Fibroblast of peridontal ligament (primary cell): Measurements from ENCODE around the gene ELOVL1.

Source experiments
- DNase-seq: peaks from one replicate; pipeline ENCODE4 v3.0.0-alpha.2; 2010; ENCODE audit errors: extremely low read depth

ELOVL1 gene

GRCh38 chr1:43354936-43355335 lies 12.9 kb downstream of the ELOVL1 start:
- peak; percentile 41 for DNase-seq

DNA sequence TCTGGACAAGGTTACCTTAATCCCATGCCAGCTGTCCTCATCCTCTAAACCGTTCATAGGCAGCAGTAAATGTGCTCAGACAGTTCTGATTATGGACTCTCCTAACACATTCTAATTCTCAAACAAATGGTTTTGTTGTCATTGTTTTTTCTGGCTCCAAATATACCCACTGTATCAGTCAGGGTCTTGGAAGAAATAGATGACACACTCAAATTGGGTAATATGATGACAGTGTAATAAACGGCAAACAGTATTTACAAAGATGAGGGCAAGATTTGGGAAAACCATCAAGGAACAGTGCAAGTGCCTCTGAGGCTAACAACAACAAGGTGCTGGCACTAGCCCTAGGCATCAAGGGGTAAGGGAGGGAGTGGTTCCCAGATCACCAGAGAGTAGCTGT lies 13.3 kb downstream of the ELOVL1 start:
- no peak for DNase-seq

GRCh38 chr1:43352881-43353280 lies 14.9 kb downstream of the ELOVL1 start:
- no peak for DNase-seq

GRCh38 chr1:43352351-43352705 lies 15.5 kb downstream of the ELOVL1 start:
- no peak for DNase-seq

DNA sequence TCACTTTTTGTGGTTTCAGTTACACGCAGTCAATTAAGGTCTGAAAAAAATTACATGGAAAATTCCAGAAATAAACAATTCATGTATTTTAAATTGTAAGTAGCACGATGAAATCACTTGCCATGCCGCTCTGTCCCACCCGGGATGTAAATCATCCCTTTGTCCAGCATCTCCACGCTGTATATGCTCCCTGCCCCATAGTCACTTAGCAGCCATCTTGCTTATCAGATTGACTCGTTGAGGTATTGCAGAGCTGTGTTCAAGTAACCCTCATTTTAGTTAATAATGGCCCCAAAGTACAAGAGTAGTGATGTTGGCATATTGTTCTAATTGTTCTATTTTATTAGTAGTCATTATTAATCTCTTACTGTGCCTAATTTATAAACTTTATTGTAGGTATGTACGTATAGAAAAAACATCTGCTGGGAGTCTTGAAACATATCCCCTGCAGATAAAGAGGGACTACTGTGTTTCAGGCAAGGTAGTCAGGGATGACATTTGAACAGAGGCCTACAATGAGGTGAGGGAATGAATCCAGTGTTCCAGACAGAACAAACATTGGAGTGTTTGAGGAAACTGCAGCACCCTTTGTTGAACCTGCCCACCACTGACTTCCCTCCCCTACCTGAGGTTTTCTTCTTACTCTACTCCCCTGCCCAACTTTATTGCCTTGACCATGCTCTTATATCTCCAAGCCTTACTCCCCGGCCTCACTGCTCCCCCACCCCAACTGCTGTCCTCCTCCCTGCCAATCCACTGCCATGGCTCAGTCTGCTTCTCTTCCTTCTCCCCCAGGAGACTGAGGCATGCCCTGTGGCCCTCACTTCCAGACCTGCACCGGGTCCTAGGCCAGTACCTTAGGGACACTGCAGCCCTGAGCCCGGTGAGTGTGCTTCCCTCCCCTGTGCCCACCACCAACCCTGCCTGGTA lies 16.1 kb downstream of the ELOVL1 start:
- no peak for DNase-seq

- no peak for DNase-seq
Observed at GRCh38 chr1:43350976-43351375, 16.8 kb downstream of the ELOVL1 start.

- no peak for DNase-seq
Observed at GRCh38 chr1:43349594-43350306, 18.1 kb downstream of the ELOVL1 start.

DNA sequence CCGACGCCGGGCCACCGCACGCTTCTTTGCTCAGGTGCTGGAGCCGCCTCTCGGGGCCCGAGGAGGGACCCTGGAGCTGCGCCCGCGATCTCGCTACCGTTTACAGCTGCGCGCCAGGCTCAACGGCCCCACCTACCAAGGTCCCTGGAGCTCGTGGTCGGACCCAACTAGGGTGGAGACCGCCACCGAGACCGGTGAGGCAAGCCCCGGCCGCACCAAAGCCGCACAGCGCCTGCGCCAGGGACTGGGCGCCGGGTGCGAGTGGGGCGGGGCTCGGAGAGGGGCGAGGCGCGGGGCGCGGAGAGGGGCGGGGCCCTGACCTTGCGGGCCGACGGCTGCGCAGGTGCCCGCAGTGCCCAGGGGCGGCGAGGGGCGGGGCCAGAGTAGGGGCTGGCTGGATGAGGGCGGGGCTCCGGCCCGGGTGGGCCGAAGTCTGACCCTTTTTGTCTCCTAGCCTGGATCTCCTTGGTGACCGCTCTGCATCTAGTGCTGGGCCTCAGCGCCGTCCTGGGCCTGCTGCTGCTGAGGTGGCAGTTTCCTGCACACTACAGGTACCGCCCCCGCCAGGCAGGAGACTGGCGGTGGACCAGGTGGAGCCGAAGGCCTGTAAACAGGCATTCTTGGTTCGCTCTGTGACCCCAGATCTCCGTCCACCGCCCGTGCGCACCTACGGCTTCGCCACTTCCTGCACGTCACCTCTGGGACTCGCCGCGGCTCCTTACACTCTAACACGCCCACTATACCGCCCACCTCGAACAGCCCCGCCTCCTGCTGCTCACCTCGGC lies 18.8 kb downstream of the ELOVL1 start:
- no peak for DNase-seq

DNA sequence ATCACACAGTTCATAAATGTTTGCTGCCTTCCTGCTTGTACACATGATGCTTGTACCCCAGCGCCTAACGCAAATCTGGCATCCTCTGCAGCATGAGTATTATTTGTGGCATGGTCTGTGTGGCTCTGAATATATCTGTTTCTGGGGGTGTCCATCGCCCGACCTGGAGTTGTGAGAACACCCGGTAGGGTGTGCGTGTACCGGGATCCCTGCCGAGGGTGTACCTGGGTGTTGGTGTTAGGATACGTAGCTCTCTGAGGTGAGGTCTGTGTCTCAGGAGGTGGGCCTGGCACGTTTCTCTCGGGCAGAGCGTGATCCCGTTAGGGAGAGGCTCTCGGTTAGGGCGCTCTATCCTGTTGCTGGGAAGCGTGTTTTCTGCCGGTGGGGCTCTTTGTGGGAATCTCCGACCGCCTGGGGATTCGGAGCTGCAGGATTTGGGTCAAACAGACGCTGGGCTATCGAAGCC lies 19.4 kb downstream of the ELOVL1 start:
- no peak for DNase-seq

DNA sequence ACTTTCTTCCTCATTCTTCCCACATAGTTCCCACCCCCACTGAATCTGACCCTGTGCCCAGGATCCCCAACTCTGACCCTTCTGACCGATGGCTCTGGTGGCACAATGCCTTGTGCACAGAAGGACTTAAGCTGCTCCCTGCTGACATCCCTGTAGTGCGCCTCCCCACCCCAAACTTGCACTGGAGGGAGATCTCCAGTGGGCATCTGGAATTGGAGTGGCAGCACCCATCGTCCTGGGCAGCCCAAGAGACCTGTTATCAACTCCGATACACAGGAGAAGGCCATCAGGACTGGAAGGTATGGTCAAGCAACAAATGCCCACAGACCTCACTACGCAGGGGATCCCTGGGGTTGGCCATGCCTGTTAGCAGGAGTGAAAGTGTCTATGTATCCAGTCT lies 21.2 kb downstream of the ELOVL1 start:
- no peak for DNase-seq

GRCh38 chr1:43345120-43345519 lies 22.7 kb downstream of the ELOVL1 start:
- DNase-seq = no peak

DNA sequence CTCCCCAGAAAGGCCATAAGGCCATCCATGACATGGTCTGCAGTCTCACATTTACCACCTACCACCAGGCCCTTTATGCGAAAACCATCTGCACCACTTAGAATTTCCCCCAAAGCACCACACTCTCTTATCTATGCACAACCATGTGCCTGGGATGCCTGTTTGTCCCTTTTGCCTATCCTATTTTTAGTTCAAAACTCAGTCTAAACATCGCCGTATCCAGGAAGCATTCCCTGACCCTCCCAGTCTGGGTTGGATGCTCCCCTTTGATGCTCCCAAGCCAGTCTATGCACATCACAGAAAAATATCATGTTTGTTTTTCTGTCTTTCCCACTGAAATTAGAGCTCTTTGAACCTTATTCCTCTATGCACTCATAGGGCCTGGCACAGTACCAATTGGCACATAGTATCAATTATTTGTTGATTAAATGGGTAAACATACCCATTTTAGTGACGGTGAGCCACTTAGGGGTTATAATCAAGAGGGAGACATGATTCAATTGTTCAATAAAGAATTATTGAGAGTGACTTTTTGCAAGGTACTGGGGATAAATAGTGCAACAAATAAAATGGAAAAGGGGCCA lies 23.5 kb downstream of the ELOVL1 start:
- DNase-seq = no peak

GRCh38 chr1:43340559-43340958 lies 27.3 kb downstream of the ELOVL1 start:
- no peak for DNase-seq

DNA sequence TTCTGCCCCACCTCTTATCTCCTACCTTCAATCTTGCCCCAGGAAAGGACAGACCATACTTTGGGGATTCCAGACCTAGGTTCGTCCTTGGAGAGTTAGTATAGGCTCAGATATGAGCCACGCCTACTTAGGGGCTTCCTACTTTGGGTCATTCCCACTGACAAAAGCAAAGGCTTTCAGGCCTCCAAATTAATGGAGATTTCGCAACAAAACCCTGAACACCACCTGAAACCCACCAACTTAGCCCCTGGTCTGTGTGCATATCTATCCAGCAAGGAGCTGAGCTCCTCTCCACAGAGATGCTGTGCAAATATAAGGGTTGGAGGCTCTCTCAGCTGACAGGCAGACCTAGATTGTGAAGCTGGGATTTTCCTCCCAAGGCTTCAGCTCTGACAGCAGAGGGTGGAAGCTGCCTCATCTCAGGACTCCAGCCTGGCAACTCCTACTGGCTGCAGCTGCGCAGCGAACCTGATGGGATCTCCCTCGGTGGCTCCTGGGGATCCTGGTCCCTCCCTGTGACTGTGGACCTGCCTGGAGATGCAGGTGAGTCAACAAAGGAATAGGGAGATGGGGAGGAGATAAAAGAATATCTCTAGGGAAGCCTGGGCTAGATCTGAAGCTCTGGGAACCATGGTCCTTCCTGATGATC lies 28.1 kb downstream of the ELOVL1 start:
- no peak for DNase-seq

GRCh38 chr1:43338001-43338400 lies 29.8 kb downstream of the ELOVL1 start:
- no peak for DNase-seq

GRCh38 chr1:43337588-43337987 lies 30.2 kb downstream of the ELOVL1 start, which contains the start of gene MPL:
MPL (plus strand) TSS chr1:43337818; CDS start chr1:43337849, 31 bp downstream.
- no peak for DNase-seq

DNA sequence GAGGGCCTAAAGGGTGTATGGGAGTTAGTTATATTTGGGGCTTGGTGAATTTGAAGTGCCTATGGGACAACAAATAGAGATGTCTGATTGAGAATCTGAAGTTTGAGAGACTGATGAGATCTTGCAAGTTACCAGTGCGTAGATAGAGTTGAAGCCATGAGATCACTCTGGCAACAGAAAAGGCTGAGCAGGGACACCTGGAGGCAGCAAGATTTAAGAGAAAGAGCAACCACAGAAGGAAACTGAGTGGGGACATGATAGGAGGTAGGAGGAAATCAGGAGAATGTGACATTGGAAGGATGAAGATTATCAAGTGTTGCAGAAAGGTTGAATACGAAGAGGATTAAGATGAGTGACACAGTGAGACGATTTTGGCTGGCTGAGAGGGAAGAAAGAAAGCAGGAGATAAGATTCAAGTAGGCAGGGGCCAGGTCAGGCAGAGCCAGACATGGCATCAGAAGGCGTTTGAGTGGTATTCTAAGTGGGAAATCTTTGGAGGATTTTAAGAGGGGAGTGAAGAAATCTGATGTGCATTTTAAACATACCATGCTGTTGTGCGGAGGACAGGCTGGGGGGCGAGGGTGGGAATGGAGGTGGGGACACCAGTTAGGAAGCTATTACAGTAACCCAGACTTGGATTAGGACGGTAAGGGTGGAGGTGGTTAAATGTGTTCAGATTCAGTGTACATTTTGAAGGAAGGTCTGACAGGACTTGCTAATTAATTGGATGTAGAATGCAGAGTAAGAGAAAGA lies 33.2 kb downstream of the ELOVL1 start:
- DNase-seq = no peak

GRCh38 chr1:43331688-43332087 lies 36.1 kb downstream of the ELOVL1 start:
- no peak for DNase-seq

DNA sequence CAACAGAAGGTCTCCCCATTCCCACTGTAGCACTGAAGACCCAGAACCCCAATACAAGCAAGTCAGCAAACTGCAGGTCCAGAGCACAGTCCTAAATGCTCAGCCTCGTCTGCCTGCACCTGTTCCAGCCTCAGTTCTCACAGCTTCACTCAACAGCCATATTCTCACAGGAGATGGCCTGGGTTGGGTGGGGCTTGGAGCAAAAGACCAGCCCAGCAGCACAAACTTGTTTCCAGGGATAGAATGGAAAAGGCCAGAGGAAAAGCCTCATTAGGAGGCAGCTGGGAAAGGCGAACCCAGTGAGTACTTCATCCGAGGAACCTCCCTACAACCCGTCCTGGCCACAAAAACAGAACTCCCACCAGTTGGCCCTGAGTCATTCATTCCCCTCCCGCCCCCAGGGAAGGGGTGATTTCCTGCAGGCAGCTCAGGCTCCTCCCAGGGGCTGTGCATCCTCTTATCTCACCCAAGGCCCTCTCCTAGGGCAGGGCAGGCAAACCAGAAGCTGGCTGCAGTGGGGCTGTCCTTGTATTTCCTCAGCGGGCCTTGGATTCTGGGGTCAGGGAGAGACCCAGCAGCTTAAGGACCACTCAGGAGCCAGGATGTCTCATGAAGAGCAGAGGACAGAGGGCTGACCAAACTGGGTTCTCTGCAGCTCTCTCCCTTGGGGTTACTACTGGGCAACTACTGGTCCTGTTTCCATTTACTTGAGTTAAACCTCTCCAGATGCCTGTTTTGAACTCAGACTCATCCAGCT lies 37.6 kb downstream of the ELOVL1 start:
- DNase-seq = peak; percentile 76
